HG03442 (cell line): ENCODE results near the gene PHRF1.
"Not testable (repeated sequence)": the region's sequence is repeated elsewhere in the genome, so short reads cannot be mapped to it uniquely, and the experiment has no call there.

Experiments
- ATAC-seq: cut with Tn5 transposase; IDR thresholded peaks from one replicate; pipeline ENCODE4 v1.9.1; 2021; ENCODE audit warnings: mild to moderate bottlenecking, moderate library complexity; ENCODE audit not compliant: unreplicated experiment

PHRF1 gene

GRCh38 chr11:571802-572185 is 4.5 kb upstream of the PHRF1 start:
- no peak for ATAC-seq

- no peak for ATAC-seq
Observed at GRCh38 chr11:573146-573759, 3.0 kb upstream of the PHRF1 start.

DNA sequence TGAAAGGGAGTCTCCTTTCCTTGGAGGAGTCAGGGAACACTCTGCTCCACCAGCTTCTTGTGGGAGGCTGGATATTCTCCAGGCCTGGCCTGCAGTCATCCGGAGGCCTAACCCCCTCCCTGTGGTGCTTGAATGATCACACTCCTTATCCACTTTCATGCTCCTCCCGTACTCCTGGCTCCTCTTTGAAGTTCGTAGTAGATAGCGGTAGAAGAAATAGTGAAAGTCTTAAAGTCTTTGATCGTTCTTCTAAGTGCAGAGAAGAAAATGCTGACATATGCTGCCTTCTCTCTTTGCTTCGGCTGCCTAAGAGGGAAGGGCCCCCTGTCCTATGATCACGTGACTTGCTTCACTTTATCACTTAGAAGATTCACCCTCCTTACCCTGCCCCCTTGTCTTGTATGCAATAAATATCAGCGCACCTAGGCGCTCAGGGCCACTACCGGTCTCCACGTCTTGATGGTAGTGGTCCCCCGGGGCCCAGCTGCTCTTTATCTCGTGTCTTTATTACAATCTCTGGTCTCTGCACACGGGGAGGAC is 2.2 kb upstream of the PHRF1 start:
- not testable (repeated sequence) for ATAC-seq

GRCh38 chr11:574632-575312 is 1.5 kb upstream of the PHRF1 start:
- no peak for ATAC-seq

DNA sequence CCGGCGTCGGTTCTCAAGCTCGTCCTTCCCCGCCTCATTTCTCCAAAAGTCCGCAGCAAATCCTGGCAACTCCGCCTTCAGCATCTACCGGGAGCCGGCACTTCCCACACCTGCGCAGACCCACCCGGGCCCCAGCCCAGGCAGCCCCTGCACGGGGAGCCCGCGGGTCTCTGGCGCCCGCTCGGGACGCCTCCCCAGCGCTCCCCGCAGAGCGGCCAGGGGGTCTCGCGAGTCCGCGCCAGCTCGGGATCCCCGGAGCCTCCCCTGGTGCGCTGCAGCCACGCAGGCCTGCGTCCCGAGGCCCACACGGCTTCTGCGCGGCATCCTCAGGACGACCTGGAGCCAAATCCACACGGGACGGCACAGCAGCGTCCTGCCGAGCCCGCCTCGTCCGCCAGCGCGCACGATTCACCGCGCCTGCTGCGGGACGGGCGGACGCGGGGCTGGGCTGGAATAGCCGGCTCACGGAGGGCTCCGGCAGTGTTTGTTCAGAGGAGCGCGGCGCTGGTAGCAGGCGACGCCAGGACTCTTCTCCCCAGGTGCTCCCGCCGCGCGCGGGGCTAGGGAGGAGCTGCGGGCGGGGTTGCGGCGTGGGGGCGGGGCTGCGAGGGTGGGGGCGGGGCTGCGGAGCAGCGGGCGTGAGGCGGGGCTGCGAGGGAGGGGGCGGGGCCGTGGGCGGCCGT is 816 bp upstream of the PHRF1 start:
- ATAC-seq = peak; percentile 31

DNA sequence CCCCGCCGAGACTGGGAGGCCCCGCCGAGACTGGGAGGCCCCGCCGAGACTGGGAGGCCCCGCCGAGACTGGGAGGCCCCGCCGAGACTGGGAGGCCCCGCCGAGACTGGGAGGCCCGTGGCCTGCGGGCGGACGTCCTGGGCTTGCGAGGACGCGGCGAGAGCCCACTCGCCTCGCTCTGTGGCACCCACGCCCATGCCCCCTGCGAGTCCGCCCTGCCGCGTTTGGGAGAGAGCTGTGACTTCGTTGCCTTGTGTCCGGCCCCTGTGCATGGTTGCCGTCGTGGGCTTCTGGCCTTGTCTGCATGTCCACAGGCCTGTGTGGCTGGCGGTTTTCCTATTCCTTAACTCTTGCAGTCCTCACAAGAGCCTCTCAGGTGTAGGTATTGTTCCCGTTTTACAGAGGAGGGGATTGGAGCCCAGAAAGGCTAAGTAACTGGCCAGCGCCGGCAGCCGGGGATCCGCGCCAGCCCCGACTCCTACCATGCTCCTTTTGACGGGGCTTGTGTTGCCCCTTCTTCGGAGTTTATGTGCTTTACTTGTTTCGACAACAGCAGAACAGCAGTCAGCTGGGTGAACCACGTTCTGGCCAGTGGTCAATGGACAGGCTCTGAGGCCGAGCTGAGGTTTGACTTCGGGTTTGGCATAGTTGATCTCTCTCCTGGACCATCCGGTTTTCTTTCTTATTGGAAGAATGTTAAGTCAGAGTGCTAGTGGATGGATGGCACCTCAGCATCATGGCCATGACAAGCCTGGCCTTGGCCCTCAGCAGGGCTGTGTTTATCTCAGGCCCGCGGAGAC is 741 bp downstream of the PHRF1 start:
- ATAC-seq = no peak

DNA sequence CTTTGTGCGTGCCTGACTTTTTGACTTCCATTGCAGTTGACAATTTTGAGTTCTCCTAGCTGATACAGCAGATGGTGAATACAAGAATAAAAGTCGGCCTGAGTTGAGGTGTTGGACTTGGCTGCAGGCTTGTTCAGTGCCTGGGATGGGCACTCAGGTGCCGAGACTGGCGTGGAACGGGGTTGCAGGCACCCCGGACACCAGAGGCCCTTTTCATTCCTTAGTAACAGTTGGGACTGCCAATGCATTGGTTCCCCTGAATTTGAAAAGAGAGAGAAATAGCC is 1.3 kb downstream of the PHRF1 start:
- ATAC-seq = no peak

GRCh38 chr11:578276-579035 is 2.2 kb downstream of the PHRF1 start:
- no peak for ATAC-seq

- no peak for ATAC-seq
Observed at GRCh38 chr11:579830-580601, 3.7 kb downstream of the PHRF1 start.

DNA sequence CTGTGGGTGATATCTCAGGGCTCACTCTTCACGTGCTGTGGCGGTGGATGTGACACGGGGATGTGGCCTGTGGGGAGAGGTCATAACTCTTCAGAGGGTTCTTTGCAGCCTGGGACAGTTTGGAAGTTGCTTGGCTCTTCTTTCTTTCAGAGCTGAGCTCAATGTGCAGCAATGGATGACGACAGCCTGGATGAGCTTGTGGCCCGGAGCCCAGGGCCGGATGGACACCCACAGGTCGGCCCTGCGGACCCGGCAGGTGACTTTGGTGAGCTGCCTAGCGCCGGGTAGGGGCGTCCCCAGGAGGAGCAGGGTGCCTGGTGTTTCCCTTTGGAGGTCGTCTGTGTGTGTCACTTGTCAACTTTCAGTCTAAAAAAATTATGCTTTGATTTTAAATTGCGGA is 5.1 kb downstream of the PHRF1 start:
- no peak for ATAC-seq

- ATAC-seq = no peak
Observed at GRCh38 chr11:581752-582151, 5.5 kb downstream of the PHRF1 start.

- ATAC-seq = no peak
Observed at GRCh38 chr11:584287-584686, 8.0 kb downstream of the PHRF1 start.

DNA sequence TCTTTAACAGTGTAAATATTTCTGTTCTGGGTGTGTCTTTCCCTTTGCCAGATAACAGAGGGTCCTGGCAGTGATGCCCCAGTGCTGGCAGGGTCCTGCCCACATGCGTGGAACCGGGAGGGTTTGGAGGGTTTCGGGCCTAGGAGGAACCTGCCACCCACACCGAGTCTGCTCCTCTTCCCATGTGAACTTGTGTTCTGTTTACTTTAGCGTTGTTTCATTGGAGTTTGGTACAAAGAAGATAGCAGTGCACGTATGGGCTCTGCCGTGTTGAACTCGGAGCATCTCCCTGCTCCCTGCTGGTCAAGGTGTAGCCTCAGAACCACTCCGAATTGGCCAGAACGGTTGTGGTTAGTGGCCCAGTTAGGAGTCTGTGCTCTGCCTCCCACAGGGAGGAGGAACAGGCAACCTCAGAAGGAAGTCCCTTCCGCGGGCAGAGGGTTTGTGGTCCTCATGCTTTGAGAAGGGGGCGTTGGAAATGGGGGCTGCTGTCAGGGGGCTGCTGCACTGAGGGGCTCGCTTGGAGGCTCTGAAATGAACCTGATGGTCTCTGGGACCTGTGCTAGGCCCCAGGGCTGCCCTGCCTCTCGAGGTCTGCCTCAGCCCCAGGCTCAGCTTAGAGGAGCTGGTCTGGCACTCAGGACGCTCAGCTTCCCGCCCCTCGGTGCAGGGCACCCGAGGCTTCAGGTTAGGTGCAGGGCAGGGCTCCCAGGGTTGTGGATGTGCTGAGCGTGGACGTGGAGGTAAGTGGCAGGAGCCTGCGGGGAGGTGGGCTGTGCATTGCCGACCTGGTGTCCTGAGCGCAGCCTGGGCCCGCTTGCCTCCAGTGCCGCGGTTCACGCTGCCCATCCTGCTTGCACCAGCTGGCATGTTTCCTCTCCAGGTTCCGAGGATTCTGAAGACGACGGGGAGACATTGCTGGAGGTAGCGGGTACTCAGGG is 10.4 kb downstream of the PHRF1 start:
- no peak for ATAC-seq

- no peak for ATAC-seq
Observed at GRCh38 chr11:587546-587945, 11.3 kb downstream of the PHRF1 start.

GRCh38 chr11:587978-588380 is 11.7 kb downstream of the PHRF1 start:
- ATAC-seq = no peak

- ATAC-seq = no peak
Observed at GRCh38 chr11:589798-590197, 13.5 kb downstream of the PHRF1 start.

GRCh38 chr11:590997-591396 is 14.7 kb downstream of the PHRF1 start:
- ATAC-seq = no peak

DNA sequence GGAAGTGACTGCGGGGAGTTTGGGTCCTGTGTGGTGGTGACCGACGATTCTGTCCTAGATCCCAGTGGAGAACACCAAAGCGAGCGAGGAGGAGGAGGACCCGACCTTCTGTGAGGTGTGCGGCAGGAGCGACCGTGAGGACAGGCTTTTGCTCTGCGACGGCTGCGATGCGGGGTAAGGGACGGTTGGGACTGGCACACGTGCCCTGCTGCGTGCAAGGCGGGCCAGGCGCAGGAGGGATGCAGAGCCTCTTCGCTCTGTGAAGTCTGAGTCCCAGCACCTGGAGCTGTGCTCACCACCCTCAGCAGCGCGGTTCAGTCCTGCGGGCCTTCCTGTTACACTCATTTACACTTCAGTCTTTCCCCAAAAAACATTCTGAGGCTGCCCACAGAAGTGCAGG is 16.2 kb downstream of the PHRF1 start:
- ATAC-seq = no peak

GRCh38 chr11:592918-593317 is 16.6 kb downstream of the PHRF1 start:
- ATAC-seq = no peak
